Testis (tissue), 5 donors: Measurements from ENCODE around the gene SPDYE6. TPM values are rescaled to one million over a fixed set of nuclear protein-coding genes. Genes with fewer than 3 reads are reported as not detected.
A peak's percentile ranks its signal among the peaks of the same experiment; 100 is the strongest.
"Not testable (repeated sequence)": the region's sequence is repeated elsewhere in the genome, so short reads cannot be mapped to it uniquely, and the experiment has no call there.

Experiments
- DNase-seq: peaks from one replicate; pipeline ENCODE4 v3.0.0-alpha.2; 2019
- H3K27ac ChIP-seq, 2 donors: fragments of 200-600 bp; sonication (generic); one replicate each; pipeline ENCODE4 v1.5.1; 2019
- H3K27me3 ChIP-seq: fragments of 200-600 bp; sonication (generic); one replicate; pipeline ENCODE4 v1.5.1; 2019
- H3K36me3 ChIP-seq: fragments of 200-600 bp; sonication (generic); one replicate; pipeline ENCODE4 v1.5.1; 2017; ENCODE audit warnings: low read depth; ENCODE audit errors: missing control alignments
- H3K4me1 ChIP-seq: fragments of 200-600 bp; sonication (generic); one replicate; pipeline ENCODE4 v1.5.1; 2019
- H3K4me3 ChIP-seq, 2 donors: fragments of 200-600 bp; sonication (generic); one replicate each; pipeline ENCODE4 v1.5.1; 2017 to 2019
- H3K9me3 ChIP-seq: fragments of 200-600 bp; sonication (generic); one replicate; pipeline ENCODE4 v1.5.1; 2017
- POLR2A ChIP-seq: fragments of 450-650 bp; IDR thresholded peaks from one replicate; pipeline ENCODE4 v1.6.1; 2017; ENCODE audit warnings: antibody characterized with exemption, mild to moderate bottlenecking, moderate library complexity
- WGBS, 2 donors: methylation state at CpG; one replicate each; pipeline ENCODE4 v1.1.5; 2018; 5-methylcytosine and 5-hydroxymethylcytosine counted together
- intact Hi-C: fragments of 100-400 bp; cut with DNase I; formaldehyde crosslinking; loops from one replicate; pipeline ENCODE4 v1.15.1; 2023; ENCODE audit warnings: low total_unique reads
- long read RNA-seq, 2 donors: transcript quantifications; one replicate each; lab custom pipeline, GENCODE V29; 2026
- polyA plus RNA-seq: library from polyadenylated mRNA; stranded (reverse); fragments of 350-450 nt; fragmentation: Illumina TruSeq; extraction: RNeasy Lipid Tissue Mini Kit (QIAGEN cat#74804); gene quantifications from one replicate; pipeline ENCODE4 v1.2.3, GENCODE V29; 2014; ENCODE audit warnings: low read depth, low replicate concordance; ENCODE audit not compliant: insufficient read depth
- total RNA-seq, 2 donors: library from RNA; depleted of rRNA; stranded (reverse); fragments of >200 nt; gene quantifications; one replicate each; pipeline ENCODE4 v1.2.3, GENCODE V29; 2016
- TF ChIP-seq, protein P1 (sequence below), 3 experiments: fragments of 450-650 bp in 2 of 3; fragments of 200-600 bp in 1 of 3; sonication (generic) in 1 of 3; IDR thresholded peaks; one replicate each; pipeline ENCODE4 v1.5.1; 2016 to 2019; ENCODE audit warnings: antibody characterized with exemption in 3 of 3, mild to moderate bottlenecking in 2 of 3, moderate library complexity in 1 of 3

The SPDYE6 gene, protein sequence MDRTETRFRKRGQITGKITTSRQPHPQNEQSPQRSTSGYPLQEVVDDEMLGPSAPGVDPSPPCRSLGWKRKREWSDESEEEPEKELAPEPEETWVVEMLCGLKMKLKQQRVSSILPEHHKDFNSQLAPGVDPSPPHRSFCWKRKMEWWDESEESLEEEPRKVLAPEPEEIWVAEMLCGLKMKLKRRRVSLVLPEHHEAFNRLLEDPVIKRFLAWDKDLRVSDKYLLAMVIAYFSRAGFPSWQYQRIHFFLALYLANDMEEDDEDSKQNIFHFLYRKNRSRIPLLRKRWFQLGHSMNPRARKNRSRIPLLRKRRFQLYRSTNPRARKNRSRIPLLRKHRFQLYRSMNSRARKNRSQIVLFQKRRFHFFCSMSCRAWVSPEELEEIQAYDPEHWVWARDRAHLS
- 1 to 10 TPM; 2.3 to 5.2 TPM for total RNA-seq
- 6.7 TPM for polyA plus RNA-seq
- long read RNA-seq, donor 1, partial matches to known transcripts, result 14 of 23 reads
- long read RNA-seq, donor 1, other reads (novel, unspliced or antisense), result 9 of 23 reads
- long read RNA-seq, donor 2, result 0 reads

DNA sequence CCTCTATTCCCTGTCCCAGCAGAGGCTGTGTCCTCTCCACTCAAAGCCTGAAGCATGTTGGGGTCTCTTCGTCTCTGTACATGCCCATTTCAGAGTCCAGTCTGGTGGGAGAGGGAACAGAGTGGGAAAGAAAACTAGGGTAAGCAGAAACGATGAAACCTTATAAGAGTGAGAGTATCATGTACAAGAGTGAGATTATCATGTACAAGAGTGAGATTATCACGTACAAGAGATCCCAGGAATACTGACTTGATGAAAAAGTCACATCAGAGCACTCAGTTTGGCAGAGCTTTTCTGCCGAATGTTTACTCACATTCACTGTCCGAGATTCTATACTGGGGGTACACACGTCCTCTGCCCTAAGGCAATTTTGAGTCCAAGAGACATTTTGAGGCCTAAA, at the start of gene SPDYE6:
TSS of gene SPDYE6 (minus strand) at position 101 of the 400 bp plus-strand sequence. CDS start 421 bp downstream, outside the sequence.
- DNase-seq, H3K4me3 ChIP-seq, H3K36me3 ChIP-seq, H3K27ac ChIP-seq, intact Hi-C loops, H3K4me1 ChIP-seq, H3K9me3 ChIP-seq, H3K27me3 ChIP-seq: not testable (repeated sequence)
- no CpG with 5 or more reads among the region's 6 CpGs for WGBS, 2 donors

DNA sequence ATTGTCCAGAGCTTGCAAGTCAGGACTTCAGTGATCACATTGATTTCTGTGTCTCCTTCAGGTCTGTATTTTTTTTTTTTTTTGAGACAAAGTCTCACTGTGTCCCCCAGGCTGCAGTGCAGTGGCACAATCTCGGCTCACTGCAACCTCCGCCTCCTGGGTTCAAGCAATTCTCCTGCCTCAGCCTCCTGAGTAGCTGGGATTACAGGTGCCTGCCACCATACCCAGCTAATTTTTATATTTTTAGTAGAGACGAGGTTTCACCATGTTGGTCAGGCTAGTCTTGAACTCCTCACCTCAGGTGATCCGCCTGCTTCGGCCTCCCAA, 48.6 kb upstream of the SPDYE6 start:
- H3K27ac ChIP-seq, H3K9me3 ChIP-seq, H3K4me3 ChIP-seq, intact Hi-C loops, H3K36me3 ChIP-seq, DNase-seq, H3K4me1 ChIP-seq, H3K27me3 ChIP-seq: not testable (repeated sequence)
- 96 to 97% methylated on average over 5 of the region's 5 CpGs for WGBS, 2 donors

DNA sequence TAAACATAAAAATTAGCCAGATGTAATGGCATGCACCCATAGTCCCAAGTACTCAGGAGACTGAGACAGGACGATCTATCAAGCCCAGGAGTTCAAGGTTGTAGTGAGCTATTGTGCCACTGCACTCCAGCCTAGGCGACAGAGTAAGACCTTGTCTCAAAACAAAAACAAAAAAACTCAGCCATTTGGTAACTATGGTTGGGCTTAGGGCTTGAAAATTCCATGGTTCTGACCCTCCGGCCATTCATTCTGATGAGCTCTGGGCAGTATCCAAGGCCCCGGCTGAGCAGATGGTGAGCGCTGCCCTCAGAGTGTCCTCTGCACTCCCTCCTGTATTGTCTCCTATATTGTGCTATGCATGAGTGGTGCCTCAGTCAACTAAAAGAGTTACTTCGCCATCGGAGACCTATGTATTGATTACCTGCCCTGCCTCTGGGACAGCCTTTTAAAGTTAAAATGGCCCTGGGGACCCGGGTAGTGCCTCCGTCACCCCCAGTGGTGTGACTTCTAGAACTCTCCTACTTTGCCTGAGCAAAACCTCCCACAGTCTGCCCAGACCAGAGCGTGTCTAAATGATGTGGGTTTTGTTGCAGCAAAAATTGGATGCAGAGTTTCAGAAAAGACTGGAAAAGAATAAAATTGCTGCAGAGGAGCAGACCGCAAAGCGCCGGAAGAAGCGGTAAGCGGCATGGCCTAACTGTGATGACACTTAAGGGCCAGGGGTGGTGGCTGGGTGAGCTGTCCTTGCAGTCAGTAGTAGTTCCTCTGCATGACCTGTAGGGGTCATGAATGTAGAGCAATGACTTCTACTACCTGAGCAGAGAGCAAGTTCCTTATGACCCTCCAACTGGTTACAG, 48.0 kb upstream of the SPDYE6 start:
- Histone ChIP-seq H3K27me3 (no peaks in the 10 kb centered on the region), H3K9me3 (no peaks in the 10 kb centered on the region), H3K36me3 (no peaks in the 10 kb centered on the region), H3K4me1 (no peaks in the 10 kb centered on the region), H3K27ac (no peak overlapping the region), H3K4me3 (no peak overlapping the region)
- DNase-seq, result no peak
- intact Hi-C loops, result no loop called here
- 75 to 76% methylated on average over 15 of the region's 15 CpGs for WGBS, 2 donors
- no peak for TF ChIP-seq POLR2A
- TF ChIP-seq, protein P1, sequence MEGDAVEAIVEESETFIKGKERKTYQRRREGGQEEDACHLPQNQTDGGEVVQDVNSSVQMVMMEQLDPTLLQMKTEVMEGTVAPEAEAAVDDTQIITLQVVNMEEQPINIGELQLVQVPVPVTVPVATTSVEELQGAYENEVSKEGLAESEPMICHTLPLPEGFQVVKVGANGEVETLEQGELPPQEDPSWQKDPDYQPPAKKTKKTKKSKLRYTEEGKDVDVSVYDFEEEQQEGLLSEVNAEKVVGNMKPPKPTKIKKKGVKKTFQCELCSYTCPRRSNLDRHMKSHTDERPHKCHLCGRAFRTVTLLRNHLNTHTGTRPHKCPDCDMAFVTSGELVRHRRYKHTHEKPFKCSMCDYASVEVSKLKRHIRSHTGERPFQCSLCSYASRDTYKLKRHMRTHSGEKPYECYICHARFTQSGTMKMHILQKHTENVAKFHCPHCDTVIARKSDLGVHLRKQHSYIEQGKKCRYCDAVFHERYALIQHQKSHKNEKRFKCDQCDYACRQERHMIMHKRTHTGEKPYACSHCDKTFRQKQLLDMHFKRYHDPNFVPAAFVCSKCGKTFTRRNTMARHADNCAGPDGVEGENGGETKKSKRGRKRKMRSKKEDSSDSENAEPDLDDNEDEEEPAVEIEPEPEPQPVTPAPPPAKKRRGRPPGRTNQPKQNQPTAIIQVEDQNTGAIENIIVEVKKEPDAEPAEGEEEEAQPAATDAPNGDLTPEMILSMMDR (IDR thresholded peaks at IDR 0.05), result peak in 2 of 3 experiments; percentile 35 to 41

DNA sequence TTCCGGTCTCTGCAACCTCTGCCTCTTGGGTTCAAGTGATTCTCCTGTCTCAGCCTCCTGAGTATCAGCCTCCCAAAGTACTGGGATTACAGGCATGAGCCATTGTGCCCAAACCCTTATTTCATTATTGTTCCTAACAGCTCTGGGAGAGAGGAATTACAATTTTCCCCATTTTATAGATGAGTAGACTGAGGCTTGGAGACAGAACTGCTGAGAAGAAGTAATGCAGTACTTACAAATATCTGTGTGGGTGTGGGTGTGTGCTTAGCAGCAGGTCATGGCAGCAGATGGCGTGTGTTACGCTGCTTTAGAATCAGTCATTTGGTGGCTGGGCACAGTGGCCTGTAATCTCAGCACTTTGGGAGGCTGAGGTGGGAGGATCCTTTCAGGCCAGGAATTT, 47.3 kb upstream of the SPDYE6 start:
- Histone ChIP-seq H3K27ac (no peak overlapping the region), H3K4me1 (no peaks in the 10 kb centered on the region), H3K9me3 (no peaks in the 10 kb centered on the region), H3K4me3 (no peak overlapping the region), H3K27me3 (no peaks in the 10 kb centered on the region), H3K36me3 (no peaks in the 10 kb centered on the region)
- 93% methylated on average over 3 of the region's 3 CpGs for WGBS, 2 donors
- intact Hi-C loops, result no loop called here
- TF ChIP-seq POLR2A, result no peak
- TF ChIP-seq, protein P1 (IDR thresholded peaks at IDR 0.05), result no peak
- no peak for DNase-seq

DNA sequence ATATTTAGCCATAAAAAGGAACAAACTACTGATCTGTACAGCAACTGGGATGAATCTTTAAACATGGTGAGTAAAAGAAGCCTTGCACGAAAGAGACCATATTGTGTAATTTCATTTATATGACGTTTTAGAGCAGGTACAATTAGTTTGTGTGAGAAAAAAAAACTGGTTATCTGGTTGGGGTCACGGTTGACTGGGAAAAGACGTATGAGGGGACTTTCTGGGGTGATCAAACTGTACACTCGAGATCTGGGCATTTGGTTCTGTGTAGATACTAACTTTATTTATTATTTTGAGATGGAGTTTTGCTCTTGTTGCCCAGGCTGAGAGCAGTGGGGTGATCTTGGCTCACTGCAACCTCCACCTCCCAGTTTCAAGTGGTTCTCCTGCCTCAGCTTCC, 44.1 kb upstream of the SPDYE6 start:
- intact Hi-C loops, result no loop called here

More for the DNA sequence above, 44.1 kb upstream of the SPDYE6 start:
- H3K9me3 ChIP-seq, result no peaks in the 10 kb centered on the region
- 86 to 88% methylated on average over 5 of the region's 5 CpGs for WGBS, 2 donors
- H3K4me3 ChIP-seq, result no peak overlapping the region
- H3K27me3 ChIP-seq, result no peaks in the 10 kb centered on the region
- DNase-seq, result no peak
- no peak for TF ChIP-seq POLR2A
- TF ChIP-seq, protein P1 (IDR thresholded peaks at IDR 0.05), result no peak
- H3K27ac ChIP-seq, result no peak overlapping the region
- no peaks in the 10 kb centered on the region for H3K36me3 ChIP-seq
- peaks cover 6% of the 10 kb centered on the region for H3K4me1 ChIP-seq
